LNCAP (cell line): ENCODE measurements around the gene SNAPIN.

Experiments used
- TF ChIP-seq, protein P1 (sequence below): fragments of 450-650 bp; IDR thresholded peaks from 2 replicates; pipeline ENCODE4 v1.5.1; 2017; ENCODE audit warnings: mild to moderate bottlenecking

The SNAPIN gene

DNA sequence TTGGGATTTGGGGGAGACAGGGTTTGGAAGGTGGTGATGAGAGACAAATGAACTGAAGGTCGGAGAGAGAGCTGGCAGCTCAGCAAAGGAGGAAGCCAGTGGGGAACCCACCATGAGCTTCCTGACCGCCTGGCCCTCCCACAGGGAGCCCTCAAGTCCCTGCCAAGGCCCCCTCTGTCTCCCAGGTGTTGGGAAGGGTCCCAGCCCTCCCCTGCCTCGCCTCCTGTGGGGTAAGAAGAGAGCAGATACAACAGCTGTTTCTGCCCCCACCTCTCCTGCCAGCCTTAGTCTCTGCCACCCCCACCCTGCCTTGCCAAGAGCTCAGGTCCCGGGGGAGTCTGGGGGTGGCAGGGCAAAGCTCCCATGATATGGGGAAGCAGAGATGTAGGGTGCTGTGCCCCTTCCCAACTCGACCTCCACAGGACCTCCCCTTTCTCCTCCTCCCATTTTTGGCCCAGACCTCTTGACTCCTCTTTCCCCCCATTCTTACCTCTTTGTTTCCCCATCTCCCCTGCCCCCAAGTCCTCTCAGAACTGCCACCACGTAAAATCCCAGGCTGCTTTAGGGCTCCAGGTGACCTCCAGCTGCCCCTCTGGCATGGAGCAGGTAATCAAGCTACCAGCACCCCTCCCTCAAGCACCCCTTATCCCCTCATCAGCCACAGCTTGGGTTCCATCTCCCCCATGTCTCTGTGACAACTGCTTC, 29.7 kb upstream of the SNAPIN start:
- TF ChIP-seq, protein P1, sequence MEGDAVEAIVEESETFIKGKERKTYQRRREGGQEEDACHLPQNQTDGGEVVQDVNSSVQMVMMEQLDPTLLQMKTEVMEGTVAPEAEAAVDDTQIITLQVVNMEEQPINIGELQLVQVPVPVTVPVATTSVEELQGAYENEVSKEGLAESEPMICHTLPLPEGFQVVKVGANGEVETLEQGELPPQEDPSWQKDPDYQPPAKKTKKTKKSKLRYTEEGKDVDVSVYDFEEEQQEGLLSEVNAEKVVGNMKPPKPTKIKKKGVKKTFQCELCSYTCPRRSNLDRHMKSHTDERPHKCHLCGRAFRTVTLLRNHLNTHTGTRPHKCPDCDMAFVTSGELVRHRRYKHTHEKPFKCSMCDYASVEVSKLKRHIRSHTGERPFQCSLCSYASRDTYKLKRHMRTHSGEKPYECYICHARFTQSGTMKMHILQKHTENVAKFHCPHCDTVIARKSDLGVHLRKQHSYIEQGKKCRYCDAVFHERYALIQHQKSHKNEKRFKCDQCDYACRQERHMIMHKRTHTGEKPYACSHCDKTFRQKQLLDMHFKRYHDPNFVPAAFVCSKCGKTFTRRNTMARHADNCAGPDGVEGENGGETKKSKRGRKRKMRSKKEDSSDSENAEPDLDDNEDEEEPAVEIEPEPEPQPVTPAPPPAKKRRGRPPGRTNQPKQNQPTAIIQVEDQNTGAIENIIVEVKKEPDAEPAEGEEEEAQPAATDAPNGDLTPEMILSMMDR, result no peak

DNA sequence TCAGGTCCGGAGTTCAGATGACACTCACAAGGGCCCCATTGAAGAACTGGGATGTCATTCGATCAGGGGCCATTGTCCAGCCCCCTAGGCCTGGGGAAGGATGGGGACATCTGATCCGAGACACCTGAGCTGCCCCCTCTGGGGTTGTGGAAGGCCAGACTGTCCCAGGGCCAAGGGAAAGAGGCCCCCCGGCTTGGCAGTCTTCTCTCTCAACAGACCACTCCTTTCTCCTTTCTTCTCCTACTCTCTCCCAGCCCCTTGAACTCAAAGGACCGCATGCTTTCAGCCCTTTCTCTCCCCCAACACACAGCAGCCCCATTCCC, 29.2 kb upstream of the SNAPIN start:
- TF ChIP-seq, protein P1, result no peak

DNA sequence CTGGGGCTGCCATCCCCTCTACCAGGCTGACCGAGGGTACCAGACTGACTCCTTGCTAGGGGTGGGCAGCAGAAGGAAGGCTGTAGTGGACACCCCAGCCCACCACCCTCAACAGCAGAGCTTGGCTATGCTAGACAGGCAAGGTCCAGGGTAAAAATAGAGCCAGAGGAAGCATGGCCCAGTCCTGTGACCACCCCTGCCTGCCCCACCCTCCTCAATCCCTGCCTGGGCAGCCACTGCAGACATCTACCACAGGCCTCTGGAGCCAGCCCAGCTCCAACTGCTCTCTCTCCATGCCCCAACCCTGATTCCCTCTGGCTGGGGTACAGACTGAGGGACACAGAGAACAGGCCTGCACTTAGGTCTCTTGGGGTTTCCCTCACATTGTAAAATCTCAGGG, 28.5 kb upstream of the SNAPIN start:
- TF ChIP-seq, protein P1, result no peak

DNA sequence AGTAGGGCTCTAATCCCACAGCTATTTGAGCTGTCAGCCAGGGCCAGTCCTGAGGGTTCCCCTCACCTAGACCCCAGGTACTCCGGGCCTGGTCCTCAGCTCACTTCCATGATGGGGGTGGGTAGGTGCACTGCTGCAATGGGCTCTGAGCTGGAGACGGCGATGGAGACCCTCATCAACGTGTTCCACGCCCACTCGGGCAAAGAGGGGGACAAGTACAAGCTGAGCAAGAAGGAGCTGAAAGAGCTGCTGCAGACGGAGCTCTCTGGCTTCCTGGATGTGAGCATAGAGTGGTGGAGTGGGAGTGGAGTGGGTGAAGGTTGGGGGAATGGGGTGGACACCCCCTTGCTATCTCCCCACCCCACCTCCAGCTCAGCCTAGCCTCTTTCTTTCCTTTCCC, 28.1 kb upstream of the SNAPIN start:
- TF ChIP-seq, protein P1, result no peak

DNA sequence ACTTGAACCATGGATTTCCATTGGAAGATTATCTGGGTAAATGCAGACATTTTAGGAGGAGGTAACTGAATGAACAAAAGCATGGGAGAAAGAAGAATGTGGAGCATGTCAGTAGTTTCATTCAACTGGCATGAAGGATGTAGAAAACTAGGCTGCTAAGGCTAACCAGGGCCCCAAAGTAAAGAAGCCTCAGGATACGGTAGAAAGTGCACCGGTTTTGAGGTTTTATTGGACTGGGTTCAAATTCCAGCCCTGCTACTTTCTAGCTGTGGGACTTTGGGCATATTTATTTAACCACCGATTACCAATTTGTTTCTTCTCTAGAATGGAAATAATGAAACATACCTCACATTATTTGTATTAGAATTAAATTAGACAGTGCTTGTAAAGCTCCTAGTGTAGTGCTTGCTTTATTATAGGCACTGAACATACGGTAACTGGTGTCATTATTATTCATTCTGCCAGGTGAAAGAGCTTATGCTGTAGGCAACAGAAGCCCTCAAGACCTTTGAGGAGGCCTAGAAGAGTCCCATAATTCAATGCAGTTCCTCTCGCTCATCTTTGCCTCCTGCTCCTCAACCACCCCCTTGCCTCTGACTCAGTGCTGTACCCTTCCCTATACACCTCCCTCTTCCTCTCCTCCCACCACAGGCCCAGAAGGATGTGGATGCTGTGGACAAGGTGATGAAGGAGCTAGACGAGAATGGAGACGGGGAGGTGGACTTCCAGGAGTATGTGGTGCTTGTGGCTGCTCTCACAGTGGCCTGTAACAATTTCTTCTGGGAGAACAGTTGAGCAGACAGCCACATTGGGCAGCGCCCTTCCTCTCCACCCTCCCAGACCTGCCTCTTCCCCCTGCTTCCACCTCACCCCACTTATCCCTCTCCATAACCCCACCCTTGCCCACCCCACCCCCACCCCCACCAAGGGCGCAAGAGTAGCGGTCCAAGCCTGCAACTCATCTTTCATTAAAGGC, 27.2 kb upstream of the SNAPIN start:
- TF ChIP-seq, protein P1, result no peak

DNA sequence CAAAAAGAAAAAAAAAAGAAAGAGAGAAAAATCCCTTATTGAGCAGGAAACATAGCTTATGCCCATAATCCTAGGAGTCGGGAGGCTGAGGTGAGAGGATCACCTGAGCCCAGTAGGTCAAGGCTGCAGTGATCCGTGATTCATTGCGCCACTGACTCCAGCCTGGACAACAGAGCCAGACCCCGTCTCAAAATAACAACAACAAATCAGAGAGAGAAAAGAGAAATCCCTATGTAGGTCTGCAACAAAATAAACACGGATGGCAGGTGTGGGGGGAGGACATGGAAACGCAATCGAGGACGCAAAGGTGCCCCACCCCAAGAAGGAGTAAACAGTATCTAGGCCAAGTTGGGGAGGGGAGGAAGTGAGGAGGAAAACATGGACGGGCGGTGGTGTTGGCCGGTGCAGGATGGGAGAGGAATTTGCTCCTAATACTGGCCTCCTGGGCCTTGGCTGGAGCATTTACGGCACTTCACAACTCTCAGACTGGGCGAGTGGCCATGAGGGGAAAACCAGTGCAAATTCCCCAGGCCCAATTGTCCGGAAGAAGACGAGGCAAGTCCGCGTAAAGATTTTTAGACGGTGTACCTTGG, 25.2 kb upstream of the SNAPIN start:
- TF ChIP-seq, protein P1, result no peak

DNA sequence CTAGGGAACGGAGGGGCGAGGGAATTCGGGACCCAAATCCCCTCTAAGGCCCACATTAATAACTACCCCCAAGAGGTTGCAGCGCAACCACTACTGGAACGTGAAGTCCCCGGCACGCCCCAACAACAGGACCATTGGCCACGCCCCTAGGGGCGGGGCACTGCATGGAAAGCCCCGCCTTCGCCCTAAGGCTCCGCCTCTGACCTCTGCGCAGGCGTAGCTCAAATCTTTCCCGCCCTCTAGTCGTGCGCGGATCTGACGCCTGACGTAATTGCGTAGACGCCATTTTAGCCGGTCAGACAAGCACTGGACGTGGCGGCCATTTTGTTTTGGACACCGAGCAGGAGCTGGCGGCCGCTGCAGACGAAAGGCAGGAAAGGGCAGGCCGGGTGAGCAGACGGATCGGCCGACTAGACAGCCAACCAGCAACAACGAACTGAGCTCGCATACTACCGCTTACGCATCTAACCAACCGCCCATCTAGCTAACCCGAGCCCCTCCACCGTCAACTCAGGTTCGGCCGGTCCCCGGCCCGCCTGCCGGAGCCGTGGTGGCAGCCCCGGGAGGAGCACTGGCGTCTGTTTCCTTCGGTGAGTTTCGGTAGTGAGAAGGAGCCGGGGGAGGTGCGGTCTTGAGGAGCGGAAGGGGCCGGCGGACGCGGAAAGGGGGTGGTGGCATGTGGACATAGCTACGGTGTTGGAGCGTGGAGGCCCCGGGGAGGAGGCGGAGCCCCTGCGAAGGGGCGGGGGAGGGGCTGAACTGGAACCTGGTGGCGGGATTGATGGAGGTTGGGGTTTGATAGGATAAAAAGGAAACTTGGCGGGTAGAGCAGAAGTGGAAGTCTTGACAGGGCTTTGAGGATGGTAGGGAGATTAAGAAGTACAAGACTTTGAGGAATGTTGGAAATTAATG, 24.5 kb upstream of the SNAPIN start, which contains the start of gene CHTOP:
TSS of gene CHTOP (plus strand) at position 313 of the 912 bp plus-strand sequence. CDS start 2,523 bp downstream, outside the sequence.
- TF ChIP-seq, protein P1, result no peak
